GM12878 (cell line): ENCODE measurements around the gene TBC1D25. TPM values are rescaled to one million over a fixed set of nuclear protein-coding genes. Genes with fewer than 3 reads are reported as not detected.
A peak's percentile ranks its signal among the peaks of the same experiment; 100 is the strongest.

Source experiments
- BACH1 ChIP-seq: fragments of 450-650 bp; IDR thresholded peaks from 2 replicates; pipeline ENCODE4 v1.6.1; 2017; ENCODE audit warnings: mild to moderate bottlenecking, borderline replicate concordance
- BHLHE40 ChIP-seq, 2 experiments: fragments of 450-650 bp in 1 of 2; IDR thresholded peaks; 2 replicates each; pipeline ENCODE4 v1.6.1; 2011 to 2017; ENCODE audit warnings: low read depth in 2 of 2, borderline replicate concordance in 1 of 2, improper control_type of control experiment in 1 of 2, low read length in 1 of 2, mild to moderate bottlenecking in 1 of 2
- BMI1 ChIP-seq: fragments of 450-650 bp; IDR thresholded peaks from 2 replicates; pipeline ENCODE4 v1.6.1; 2016; ENCODE audit warnings: mild to moderate bottlenecking, moderate library complexity, borderline replicate concordance
- CHD1 ChIP-seq: IDR thresholded peaks from 2 replicates; pipeline ENCODE4 v1.6.1; 2012; ENCODE audit warnings: low read depth, low read length, improper control_type of control experiment
- CREB1 ChIP-seq: IDR thresholded peaks from 2 replicates; pipeline ENCODE4 v1.6.1; 2012; ENCODE audit warnings: low read depth, mild to moderate bottlenecking, inconsistent platforms
- EGR1 ChIP-seq, 2 experiments: IDR thresholded peaks; 1 replicate in 1 of 2; 2 replicates in 1 of 2; pipeline ENCODE4 v1.6.1; 2011 to 2012; ENCODE audit warnings: low read depth in 2 of 2, low read length in 2 of 2, borderline replicate concordance in 1 of 2, mild to moderate bottlenecking in 1 of 2, moderate library complexity in 1 of 2
- GATAD2B ChIP-seq: fragments of 450-650 bp; conservative IDR thresholded peaks from 2 replicates; pipeline ENCODE4 v1.6.1; 2017; ENCODE audit warnings: low read depth, mild to moderate bottlenecking, moderate library complexity
- HDGF ChIP-seq: fragments of 450-650 bp; IDR thresholded peaks from 2 replicates; pipeline ENCODE4 v1.6.1; 2016; ENCODE audit warnings: antibody characterized with exemption
- NRF1 ChIP-seq: conservative IDR thresholded peaks from 2 replicates; pipeline ENCODE4 v1.6.1; 2011; ENCODE audit warnings: mild to moderate bottlenecking, low read depth, low read length, improper control_type of control experiment
- POLR2AphosphoS5 ChIP-seq: IDR thresholded peaks from 2 replicates; pipeline ENCODE4 v1.6.1; 2011; ENCODE audit warnings: mild to moderate bottlenecking, low read length, inconsistent platforms
- PRDM15 ChIP-seq: fragments of 450-650 bp; formaldehyde crosslinking; IDR thresholded peaks from 2 replicates; pipeline ENCODE4 v1.4.0; 2020; ENCODE audit warnings: mild to moderate bottlenecking, moderate library complexity
- RAD51 ChIP-seq: fragments of 450-650 bp; IDR thresholded peaks from 2 replicates; pipeline ENCODE4 v1.6.1; 2016; ENCODE audit warnings: moderate library complexity, mild to moderate bottlenecking, inconsistent platforms
- SIX5 ChIP-seq: IDR thresholded peaks from 2 replicates; pipeline ENCODE4 v1.6.1; 2011; ENCODE audit warnings: mild to moderate bottlenecking, low read depth, low read length, moderate library complexity; ENCODE audit not compliant: severe bottlenecking
- USF1 ChIP-seq: IDR thresholded peaks from 2 replicates; pipeline ENCODE4 v1.6.1; 2011; ENCODE audit warnings: borderline replicate concordance, low read depth, mild to moderate bottlenecking, moderate library complexity, mixed read lengths, low read length; ENCODE audit not compliant: insufficient read depth; ENCODE audit errors: extremely low read length
- ZNF274 ChIP-seq: IDR thresholded peaks from one replicate; pipeline ENCODE4 v1.8.0; 2011; ENCODE audit not compliant: insufficient read length, insufficient read depth
- polyA plus RNA-seq, 11 experiments: library from polyadenylated mRNA; depleted of rRNA in 4 of 11; unstranded in 6 of 11; stranded (reverse) in 5 of 11; fragments of >200 nt; fragmentation: Nextera tagmentation in 4 of 11; fragmentation: Illumina TruSeq in 1 of 11; extraction: Ambion mirVana in 4 of 11; extraction: Trizol in 1 of 11; gene quantifications; 1 replicate in 1 of 11; 2 replicates in 10 of 11; pipeline versions ENCODE4 v1.2.1 to v1.2.3, GENCODE V29; 2011 to 2016; ENCODE audit warnings: inconsistent platforms in 2 of 11, missing spikeins in 2 of 11, low read depth in 1 of 11
- total RNA-seq, 4 experiments: library from RNA; depleted of rRNA in 3 of 4; stranded (reverse); fragments of >200 nt in 3 of 4; fragmentation: Illumina TruSeq in 1 of 4; extraction: Trizol in 1 of 4; gene quantifications; 2 replicates each; pipeline versions ENCODE4 v1.2.1 to v1.2.3, GENCODE V29; 2013 to 2021
- TF ChIP-seq, protein P1 (sequence below): fragments of 150-350 bp; IDR thresholded peaks from 2 replicates; pipeline ENCODE4 v1.6.1; 2016; ENCODE audit warnings: low read depth, low read length
- TF ChIP-seq, protein P2 (sequence below): fragments of 450-650 bp; IDR thresholded peaks from 2 replicates; pipeline ENCODE4 v1.6.1; 2016; ENCODE audit warnings: mild to moderate bottlenecking

Gene TBC1D25
- total and polyA plus RNA-seq, 10 of the 15 experiments (the other 5 are each of a cell fraction or from before 2014, with no cell fraction given): 0.79 to 17.3 (median 10.0) TPM

DNA sequence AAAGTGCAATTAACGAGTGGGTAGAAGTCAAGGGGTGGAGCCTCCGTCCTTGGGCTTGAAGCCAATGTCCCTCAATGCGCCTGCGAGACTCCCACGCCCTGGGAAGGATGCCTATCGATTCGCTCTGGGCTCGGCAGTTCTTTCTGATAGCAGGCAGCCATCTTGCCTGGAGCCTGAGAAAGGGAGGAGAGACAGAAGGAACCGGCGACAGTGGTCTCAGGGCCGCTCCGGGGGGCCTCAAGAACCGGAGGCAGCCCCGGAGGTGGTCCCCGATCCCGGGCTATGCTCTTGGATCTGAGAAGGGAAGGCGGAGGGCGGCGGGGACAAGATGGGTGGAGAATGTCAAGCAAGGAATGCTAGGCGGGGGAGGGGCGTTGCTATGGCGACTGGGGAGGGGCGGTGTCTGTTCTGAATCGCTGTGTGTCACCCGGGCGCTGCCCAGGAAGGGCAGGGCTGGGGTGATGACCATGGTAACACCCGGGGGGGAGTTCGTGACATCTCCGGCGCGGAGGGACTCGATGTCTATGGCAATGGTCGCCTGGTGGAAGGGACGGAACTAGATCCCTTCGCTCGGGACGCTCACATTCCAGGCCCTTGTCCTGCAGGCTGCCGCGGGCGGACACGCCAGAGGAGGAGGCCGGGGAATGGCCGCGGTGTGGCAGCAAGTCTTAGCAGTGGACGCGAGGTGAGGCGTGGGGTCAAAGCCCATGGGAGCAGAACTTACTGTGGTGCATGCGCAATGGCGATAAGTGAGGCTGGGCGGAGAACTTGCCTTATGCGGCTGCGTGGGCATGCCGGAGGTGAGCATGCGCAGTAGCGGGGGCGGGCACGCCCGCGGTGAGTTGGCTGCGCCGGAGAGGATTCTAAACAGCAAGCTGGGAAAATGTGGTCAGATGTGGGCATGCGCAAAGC, 58.1 kb downstream of the TBC1D25 start, which contains the start of gene WDR13 (continued):
- TF ChIP-seq BHLHE40 (IDR thresholded peaks at IDR 0.05; ENCODE audit: borderline replicate concordance in 1 of 2, low read depth in 2 of 2, low read length in 1 of 2) (peak; percentile 26 to 30; a peak in 1 of 4 replicates), RAD51 (no peak), BMI1 (peak; percentile 97), POLR2AphosphoS5 (peak; percentile 75), NRF1 (peak; percentile 91), SIX5 (peak; percentile 8), HDGF (peak; percentile 18; the same call in 1 of the 2 replicates), CHD1 (0 out of 2 replicates have a peak, but pooled peaks have one; percentile 54), BACH1 (0 out of 2 replicates have a peak, but pooled peaks have one; percentile 56), PRDM15 (no peak), USF1 (no peak), EGR1 (IDR thresholded peaks at IDR 0.05; ENCODE audit: borderline replicate concordance in 1 of 2, low read depth in 2 of 2, low read length in 2 of 2) (peak in 1 of 2 experiments; percentile 88; a peak in 2 of 3 replicates), CREB1 (no peak; the same call in 1 of the 2 replicates), ZNF274 (no peak), GATAD2B (0 out of 2 replicates have a peak, but pooled peaks have one; percentile 22)
- TF ChIP-seq, protein P1, sequence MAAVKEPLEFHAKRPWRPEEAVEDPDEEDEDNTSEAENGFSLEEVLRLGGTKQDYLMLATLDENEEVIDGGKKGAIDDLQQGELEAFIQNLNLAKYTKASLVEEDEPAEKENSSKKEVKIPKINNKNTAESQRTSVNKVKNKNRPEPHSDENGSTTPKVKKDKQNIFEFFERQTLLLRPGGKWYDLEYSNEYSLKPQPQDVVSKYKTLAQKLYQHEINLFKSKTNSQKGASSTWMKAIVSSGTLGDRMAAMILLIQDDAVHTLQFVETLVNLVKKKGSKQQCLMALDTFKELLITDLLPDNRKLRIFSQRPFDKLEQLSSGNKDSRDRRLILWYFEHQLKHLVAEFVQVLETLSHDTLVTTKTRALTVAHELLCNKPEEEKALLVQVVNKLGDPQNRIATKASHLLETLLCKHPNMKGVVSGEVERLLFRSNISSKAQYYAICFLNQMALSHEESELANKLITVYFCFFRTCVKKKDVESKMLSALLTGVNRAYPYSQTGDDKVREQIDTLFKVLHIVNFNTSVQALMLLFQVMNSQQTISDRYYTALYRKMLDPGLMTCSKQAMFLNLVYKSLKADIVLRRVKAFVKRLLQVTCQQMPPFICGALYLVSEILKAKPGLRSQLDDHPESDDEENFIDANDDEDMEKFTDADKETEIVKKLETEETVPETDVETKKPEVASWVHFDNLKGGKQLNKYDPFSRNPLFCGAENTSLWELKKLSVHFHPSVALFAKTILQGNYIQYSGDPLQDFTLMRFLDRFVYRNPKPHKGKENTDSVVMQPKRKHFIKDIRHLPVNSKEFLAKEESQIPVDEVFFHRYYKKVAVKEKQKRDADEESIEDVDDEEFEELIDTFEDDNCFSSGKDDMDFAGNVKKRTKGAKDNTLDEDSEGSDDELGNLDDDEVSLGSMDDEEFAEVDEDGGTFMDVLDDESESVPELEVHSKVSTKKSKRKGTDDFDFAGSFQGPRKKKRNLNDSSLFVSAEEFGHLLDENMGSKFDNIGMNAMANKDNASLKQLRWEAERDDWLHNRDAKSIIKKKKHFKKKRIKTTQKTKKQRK: no peak
- TF ChIP-seq, protein P2, sequence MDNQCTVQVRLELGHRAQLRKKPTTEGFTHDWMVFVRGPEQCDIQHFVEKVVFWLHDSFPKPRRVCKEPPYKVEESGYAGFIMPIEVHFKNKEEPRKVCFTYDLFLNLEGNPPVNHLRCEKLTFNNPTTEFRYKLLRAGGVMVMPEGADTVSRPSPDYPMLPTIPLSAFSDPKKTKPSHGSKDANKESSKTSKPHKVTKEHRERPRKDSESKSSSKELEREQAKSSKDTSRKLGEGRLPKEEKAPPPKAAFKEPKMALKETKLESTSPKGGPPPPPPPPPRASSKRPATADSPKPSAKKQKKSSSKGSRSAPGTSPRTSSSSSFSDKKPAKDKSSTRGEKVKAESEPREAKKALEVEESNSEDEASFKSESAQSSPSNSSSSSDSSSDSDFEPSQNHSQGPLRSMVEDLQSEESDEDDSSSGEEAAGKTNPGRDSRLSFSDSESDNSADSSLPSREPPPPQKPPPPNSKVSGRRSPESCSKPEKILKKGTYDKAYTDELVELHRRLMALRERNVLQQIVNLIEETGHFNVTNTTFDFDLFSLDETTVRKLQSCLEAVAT: peak; percentile 100
